ENCODE data around the gene YKT6.

DNA sequence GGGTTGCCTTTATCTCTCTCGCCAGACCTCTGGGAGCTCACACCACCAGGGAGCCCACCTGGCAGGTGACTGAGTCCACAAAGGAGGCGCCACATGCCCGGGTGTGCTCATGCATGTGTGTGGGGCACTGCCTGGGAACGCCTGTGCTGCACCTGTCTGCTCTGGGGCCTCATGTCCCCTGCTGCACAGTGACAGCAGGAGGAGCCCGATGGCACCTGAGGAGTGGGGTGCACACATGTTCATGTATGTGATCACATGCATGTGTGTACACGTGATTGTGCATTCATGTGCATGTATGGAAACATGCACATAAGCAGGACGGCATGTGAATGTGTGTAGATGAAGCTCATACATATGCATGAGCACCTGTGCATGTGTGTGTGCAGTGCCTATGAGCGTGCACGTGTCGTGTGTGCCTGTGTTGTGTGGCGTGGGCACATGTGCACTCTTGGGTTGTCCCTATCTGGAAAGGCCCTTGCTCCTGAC lies 22.0 kb downstream of the YKT6 start:
- TF ChIP-seq, protein P1, sequence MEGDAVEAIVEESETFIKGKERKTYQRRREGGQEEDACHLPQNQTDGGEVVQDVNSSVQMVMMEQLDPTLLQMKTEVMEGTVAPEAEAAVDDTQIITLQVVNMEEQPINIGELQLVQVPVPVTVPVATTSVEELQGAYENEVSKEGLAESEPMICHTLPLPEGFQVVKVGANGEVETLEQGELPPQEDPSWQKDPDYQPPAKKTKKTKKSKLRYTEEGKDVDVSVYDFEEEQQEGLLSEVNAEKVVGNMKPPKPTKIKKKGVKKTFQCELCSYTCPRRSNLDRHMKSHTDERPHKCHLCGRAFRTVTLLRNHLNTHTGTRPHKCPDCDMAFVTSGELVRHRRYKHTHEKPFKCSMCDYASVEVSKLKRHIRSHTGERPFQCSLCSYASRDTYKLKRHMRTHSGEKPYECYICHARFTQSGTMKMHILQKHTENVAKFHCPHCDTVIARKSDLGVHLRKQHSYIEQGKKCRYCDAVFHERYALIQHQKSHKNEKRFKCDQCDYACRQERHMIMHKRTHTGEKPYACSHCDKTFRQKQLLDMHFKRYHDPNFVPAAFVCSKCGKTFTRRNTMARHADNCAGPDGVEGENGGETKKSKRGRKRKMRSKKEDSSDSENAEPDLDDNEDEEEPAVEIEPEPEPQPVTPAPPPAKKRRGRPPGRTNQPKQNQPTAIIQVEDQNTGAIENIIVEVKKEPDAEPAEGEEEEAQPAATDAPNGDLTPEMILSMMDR (IDR thresholded peaks at IDR 0.05) = no peak
- TF ChIP-seq POLR2AphosphoS5 (IDR thresholded peaks at IDR 0.05) (no peak), POLR2A (IDR thresholded peaks at IDR 0.05) (no peak), EP300 (IDR thresholded peaks at IDR 0.05; ENCODE audit: low read depth) (no peak)

Measured in transverse colon (tissue), 4 donors.